HEK293 (cell line): ENCODE results near the gene SCN8A.

Source experiments
- CTCF ChIA-PET: fragments of 350-600 bp; formaldehyde crosslinking; extraction: SDS; loops from one replicate; lab custom pipeline; 2021; ENCODE audit warnings: antibody characterized with exemption; lab: Yijun Ruan, JAX
- POLR2A ChIA-PET: fragments of 300-600 bp; formaldehyde crosslinking; extraction: SDS; loops from one replicate; lab custom pipeline; 2020; ENCODE audit warnings: antibody characterized with exemption, inconsistent platforms; lab: Yijun Ruan, JAX
- H3K27ac ChIP-seq: fragments of 200-500 bp; sonication (Bioruptor generic); 2 replicates; pipeline ENCODE4 v1.5.1; 2014; ENCODE audit warnings: low read depth, low read length, control low read depth, inconsistent platforms; ENCODE audit errors: extremely low read depth
- H3K36me3 ChIP-seq, 2 experiments: fragments of 200-500 bp in 1 of 2; sonication (Bioruptor generic) in 1 of 2; 1 replicate in 1 of 2; 2 replicates in 1 of 2; pipeline ENCODE4 v1.5.1; 2014 to 2017; ENCODE audit warnings: inconsistent platforms in 2 of 2, low read length in 2 of 2; ENCODE audit not compliant: control insufficient read depth in 2 of 2, insufficient read depth in 1 of 2
- H3K4me1 ChIP-seq: fragments of 200-500 bp; sonication (Bioruptor generic); 2 replicates; pipeline ENCODE4 v1.5.1; 2014; ENCODE audit warnings: mild to moderate bottlenecking, low read length, inconsistent platforms; ENCODE audit not compliant: control insufficient read depth, insufficient read depth
- H3K4me3 ChIP-seq: 2 replicates; pipeline ENCODE4 v1.5.1; 2011; ENCODE audit warnings: low read depth, mild to moderate bottlenecking, control low read depth, low read length, moderate library complexity
- H3K9me3 ChIP-seq: fragments of 200-500 bp; sonication (Bioruptor generic); 2 replicates; pipeline ENCODE4 v1.5.1; 2014; ENCODE audit warnings: low read depth, low read length, inconsistent platforms; ENCODE audit not compliant: control insufficient read depth, insufficient read depth
- HIC1 ChIP-seq: fragments of 450-650 bp; formaldehyde crosslinking; IDR thresholded peaks from 2 replicates; pipeline ENCODE4 v1.5.1; 2016; ENCODE audit warnings: missing biosample characterization, missing genetic modification characterization
- KLF1 ChIP-seq: fragments of 450-650 bp; formaldehyde crosslinking; IDR thresholded peaks from 2 replicates; pipeline ENCODE4 v1.5.1; 2016; ENCODE audit warnings: missing biosample characterization, missing genetic modification characterization
- KLF10 ChIP-seq: fragments of 450-650 bp; IDR thresholded peaks from 2 replicates; pipeline ENCODE4 v1.5.1; 2018; ENCODE audit warnings: missing biosample characterization, mild to moderate bottlenecking, missing genetic modification characterization
- KLF7 ChIP-seq: fragments of 450-650 bp; formaldehyde crosslinking; IDR thresholded peaks from 2 replicates; pipeline ENCODE4 v1.5.1; 2016; ENCODE audit warnings: missing biosample characterization, missing genetic modification characterization, borderline replicate concordance
- MZF1 ChIP-seq: fragments of 450-650 bp; formaldehyde crosslinking; IDR thresholded peaks from 2 replicates; pipeline ENCODE4 v1.5.1; 2017; ENCODE audit warnings: missing biosample characterization, missing genetic modification characterization, borderline replicate concordance
- OSR2 ChIP-seq: fragments of 450-650 bp; formaldehyde crosslinking; IDR thresholded peaks from 2 replicates; pipeline ENCODE4 v1.5.1; 2016; ENCODE audit warnings: missing biosample characterization, missing genetic modification characterization
- REPIN1 ChIP-seq: fragments of 450-650 bp; formaldehyde crosslinking; IDR thresholded peaks from 2 replicates; pipeline ENCODE4 v1.5.1; 2017; ENCODE audit warnings: missing biosample characterization, missing genetic modification characterization, low read depth
- SCRT2 ChIP-seq: fragments of 450-650 bp; formaldehyde crosslinking; IDR thresholded peaks from 2 replicates; pipeline ENCODE4 v1.5.1; 2016; ENCODE audit warnings: missing biosample characterization, missing genetic modification characterization
- ZBTB21 ChIP-seq: fragments of 450-650 bp; formaldehyde crosslinking; IDR thresholded peaks from 2 replicates; pipeline ENCODE4 v1.5.1; 2017; ENCODE audit warnings: missing biosample characterization, missing genetic modification characterization
- ZBTB48 ChIP-seq: fragments of 450-650 bp; formaldehyde crosslinking; IDR thresholded peaks from 2 replicates; pipeline ENCODE4 v1.5.1; 2016; ENCODE audit warnings: missing biosample characterization, missing genetic modification characterization
- ZFP41 ChIP-seq: fragments of 450-650 bp; formaldehyde crosslinking; IDR thresholded peaks from 2 replicates; pipeline ENCODE4 v1.5.1; 2016; ENCODE audit warnings: missing biosample characterization, missing genetic modification characterization, borderline replicate concordance
- ZNF132 ChIP-seq: fragments of 450-650 bp; formaldehyde crosslinking; IDR thresholded peaks from 2 replicates; pipeline ENCODE4 v1.5.1; 2017; ENCODE audit warnings: missing biosample characterization, missing genetic modification characterization, borderline replicate concordance
- ZNF174 ChIP-seq: fragments of 450-650 bp; formaldehyde crosslinking; IDR thresholded peaks from 2 replicates; pipeline ENCODE4 v1.5.0; 2017; ENCODE audit warnings: missing biosample characterization, mild to moderate bottlenecking, missing genetic modification characterization
- ZNF175 ChIP-seq: fragments of 450-650 bp; formaldehyde crosslinking; IDR thresholded peaks from 2 replicates; pipeline ENCODE4 v1.5.1; 2016; ENCODE audit warnings: missing biosample characterization, missing genetic modification characterization
- ZNF362 ChIP-seq: fragments of 450-650 bp; formaldehyde crosslinking; IDR thresholded peaks from 2 replicates; pipeline ENCODE4 v1.5.1; 2016; ENCODE audit warnings: missing biosample characterization, missing genetic modification characterization
- ZNF404 ChIP-seq: fragments of 450-650 bp; formaldehyde crosslinking; IDR thresholded peaks from 2 replicates; pipeline ENCODE4 v1.5.1; 2017; ENCODE audit warnings: missing biosample characterization, missing genetic modification characterization
- ZNF416 ChIP-seq: fragments of 450-650 bp; formaldehyde crosslinking; IDR thresholded peaks from 2 replicates; pipeline ENCODE4 v1.5.1; 2016; ENCODE audit warnings: missing biosample characterization, missing genetic modification characterization
- ZNF473 ChIP-seq: fragments of 450-650 bp; formaldehyde crosslinking; IDR thresholded peaks from 2 replicates; pipeline ENCODE4 v1.5.1; 2017; ENCODE audit warnings: missing biosample characterization, missing genetic modification characterization
- ZNF529 ChIP-seq: fragments of 450-650 bp; formaldehyde crosslinking; IDR thresholded peaks from 2 replicates; pipeline ENCODE4 v1.5.1; 2017; ENCODE audit warnings: missing genetic modification characterization, missing biosample characterization; ENCODE audit not compliant: insufficient replicate concordance
- ZNF530 ChIP-seq: fragments of 450-650 bp; formaldehyde crosslinking; IDR thresholded peaks from 2 replicates; pipeline ENCODE4 v1.5.1; 2016; ENCODE audit warnings: low read depth, missing biosample characterization, missing genetic modification characterization
- ZNF555 ChIP-seq: fragments of 450-650 bp; formaldehyde crosslinking; conservative IDR thresholded peaks from 2 replicates; pipeline ENCODE4 v1.5.1; 2017; ENCODE audit warnings: missing biosample characterization, mild to moderate bottlenecking, missing genetic modification characterization, inconsistent platforms
- ZNF654 ChIP-seq: fragments of 450-650 bp; formaldehyde crosslinking; IDR thresholded peaks from 2 replicates; pipeline ENCODE4 v1.5.1; 2016; ENCODE audit warnings: low read depth, missing biosample characterization, missing genetic modification characterization

The SCN8A gene

GRCh38 chr12:51678086-51678724 is 87.2 kb downstream of the SCN8A start (continued):
- TF ChIP-seq HIC1 (no peak), ZNF416 (no peak)
- TF ChIP-seq, all 188 proteins: peak for 6

GRCh38 chr12:51682981-51683380 is 91.9 kb downstream of the SCN8A start:
- ChIA-PET CTCF (interaction anchor here (0.7 to 1.1 kb wide), 3 partner anchors 9 to 843 kb away, joined by 3 read pairs; no protein-coding TSS in a partner anchor), POLR2A (no interaction called here)
- TF ChIP-seq KLF10 (tag by site-specific recombination) (no peak), ZNF132 (tag by site-specific recombination) (no peak), ZNF529 (tag by site-specific recombination) (no peak), ZNF175 (no peak), ZNF362 (no peak), ZNF174 (tag by site-specific recombination) (no peak), ZNF473 (tag by site-specific recombination) (no peak), ZNF404 (tag by site-specific recombination) (no peak), ZBTB21 (tag by site-specific recombination) (no peak), KLF7 (tag by site-specific recombination) (no peak), ZNF555 (no peak), KLF1 (tag by site-specific recombination) (no peak), MZF1 (tag by site-specific recombination) (no peak), REPIN1 (tag by site-specific recombination) (no peak), ZNF654 (tag by site-specific recombination) (no peak), SCRT2 (tag by site-specific recombination) (no peak), ZNF530 (tag by site-specific recombination) (no peak), ZFP41 (tag by site-specific recombination) (no peak), OSR2 (tag by site-specific recombination) (no peak), ZBTB48 (tag by site-specific recombination) (no peak)
- Histone ChIP-seq H3K27ac (no peak overlapping the region), H3K4me1 (peaks cover 10% of the 10 kb centered on the region), H3K36me3 (no peaks in the 10 kb centered on the region), H3K9me3 (no peaks in the 10 kb centered on the region), H3K4me3 (no peak overlapping the region)
